SK-N-SH (cell line): Measurements from ENCODE around the gene SEPSECS. TPM values are rescaled to one million over a fixed set of nuclear protein-coding genes. Genes with fewer than 3 reads are reported as not detected.

Experiments
- CTCF ChIA-PET: fragments of 300-600, 350-600 bp; formaldehyde crosslinking; extraction: SDS; loops from one replicate; lab custom pipeline; 2021; lab: Yijun Ruan, JAX
- POLR2A ChIA-PET: fragments of 350-600 bp; sonication (Branson Sonifier 250); formaldehyde crosslinking; extraction: SDS; loops from one replicate; lab custom pipeline; 2020; ENCODE audit warnings: antibody characterized with exemption, inconsistent platforms; lab: Yijun Ruan, JAX
- DNase-seq: peaks from one replicate; pipeline ENCODE4 v3.0.0; 2012
- H2AFZ ChIP-seq: fragments of 200-600 bp; sonication (generic); 2 replicates; pipeline ENCODE4 v1.8.1; 2016; ENCODE audit warnings: antibody characterized with exemption, mild to moderate bottlenecking, low read depth
- H3F3A ChIP-seq: fragments of 200-600 bp; sonication (generic); replicated peaks from 2 replicates; pipeline ENCODE3; 2016; ENCODE audit warnings: antibody characterized with exemption, mild to moderate bottlenecking; ENCODE audit not compliant: insufficient read depth
- H3K27ac ChIP-seq, 2 experiments: fragments of 200-500 bp in 1 of 2; fragments of 200-600 bp in 1 of 2; sonication (Bioruptor generic) in 1 of 2; sonication (generic), shearing (Covaris generic) in 1 of 2; 2 replicates each; pipeline versions ENCODE4 v1.5.1 to v1.6.1; 2014 to 2016; ENCODE audit warnings: low read depth in 2 of 2, inconsistent platforms in 1 of 2, low read length in 1 of 2, mild to moderate bottlenecking in 1 of 2, mixed read lengths in 1 of 2
- H3K27me3 ChIP-seq: fragments of 200-600 bp; sonication (generic), shearing (Covaris generic); 2 replicates; pipeline ENCODE4 v1.6.1; 2016; ENCODE audit warnings: mixed run types; ENCODE audit not compliant: insufficient read depth
- H3K36me3 ChIP-seq, 2 experiments: fragments of 200-500 bp in 1 of 2; fragments of 200-600 bp in 1 of 2; sonication (Bioruptor generic) in 1 of 2; sonication (generic) in 1 of 2; replicated peaks in 1 of 2; 2 replicates each; pipeline versions ENCODE3 to v1.5.1; 2014 to 2016; ENCODE audit warnings: low read length in 1 of 2, mild to moderate bottlenecking in 1 of 2; ENCODE audit not compliant: insufficient read depth in 2 of 2, control insufficient read depth in 1 of 2
- H3K4me1 ChIP-seq, 2 experiments: fragments of 200-500 bp in 1 of 2; fragments of 200-600 bp in 1 of 2; sonication (Bioruptor generic) in 1 of 2; sonication (generic), shearing (Covaris generic) in 1 of 2; 2 replicates each; pipeline versions ENCODE4 v1.5.1 to v1.6.1; 2014 to 2016; ENCODE audit warnings: low read depth in 1 of 2, low read length in 1 of 2, mixed run types in 1 of 2; ENCODE audit not compliant: insufficient read depth in 2 of 2, control insufficient read depth in 1 of 2
- H3K4me2 ChIP-seq: fragments of 200-600 bp; sonication (generic), shearing (Covaris generic); 2 replicates; pipeline ENCODE4 v1.6.1; 2017; ENCODE audit warnings: mixed run types
- H3K4me3 ChIP-seq, 2 experiments: fragments of 200-500 bp in 1 of 2; fragments of 200-600 bp in 1 of 2; sonication (Bioruptor generic) in 1 of 2; sonication (generic), shearing (Covaris generic) in 1 of 2; 2 replicates each; pipeline versions ENCODE4 v1.5.1 to v1.8.1; 2014 to 2016; ENCODE audit warnings: low read depth in 2 of 2, inconsistent platforms in 1 of 2, low read length in 1 of 2, mild to moderate bottlenecking in 1 of 2, mixed read lengths in 1 of 2, moderate library complexity in 1 of 2
- H3K79me2 ChIP-seq: fragments of 200-600 bp; sonication (generic); 2 replicates; pipeline ENCODE4 v1.8.1; 2017; ENCODE audit warnings: mild to moderate bottlenecking; ENCODE audit not compliant: insufficient read depth
- H3K9ac ChIP-seq: fragments of 200-600 bp; sonication (generic); 2 replicates; pipeline ENCODE4 v1.6.1; 2017; ENCODE audit warnings: mixed run types
- H3K9me2 ChIP-seq: fragments of 200-600 bp; sonication (generic); 2 replicates; pipeline ENCODE4 v1.6.1; 2017; ENCODE audit warnings: mixed run types
- H3K9me3 ChIP-seq: fragments of 200-600 bp; sonication (generic); 2 replicates; pipeline ENCODE4 v1.6.1; 2017; ENCODE audit warnings: mixed run types, mild to moderate bottlenecking, moderate library complexity
- H4K20me1 ChIP-seq: fragments of 200-600 bp; sonication (generic); 2 replicates; pipeline ENCODE4 v1.6.1; 2017; ENCODE audit warnings: mild to moderate bottlenecking, mixed run types; ENCODE audit not compliant: insufficient read depth
- CHD2 ChIP-seq: fragments of 150-350 bp; IDR thresholded peaks from 2 replicates; pipeline ENCODE4 v1.6.1; 2018; ENCODE audit warnings: low read length; ENCODE audit not compliant: partially characterized antibody
- ELF1 ChIP-seq: IDR thresholded peaks from 2 replicates; pipeline ENCODE4 v1.4.0; 2012
- EP300 ChIP-seq, 2 experiments: IDR thresholded peaks; 2 replicates each; pipeline versions ENCODE4 v1.4.0 to v1.6.1; 2012; ENCODE audit warnings: borderline replicate concordance in 1 of 2, low read depth in 1 of 2, low read length in 1 of 2
- FOXJ3 ChIP-seq: sonication (generic); formaldehyde crosslinking; IDR thresholded peaks from 2 replicates; pipeline ENCODE4 v1.5.1; 2020; ENCODE audit warnings: mild to moderate bottlenecking, missing genetic modification reagents
- GABPA ChIP-seq: IDR thresholded peaks from 2 replicates; pipeline ENCODE4 v1.4.0; 2012; ENCODE audit warnings: low read depth, mild to moderate bottlenecking
- JUND ChIP-seq: IDR thresholded peaks from 2 replicates; pipeline ENCODE4 v1.4.0; 2012
- MEF2A ChIP-seq: IDR thresholded peaks from 2 replicates; pipeline ENCODE4 v1.4.0; 2012; ENCODE audit warnings: low read depth, borderline replicate concordance
- MXI1 ChIP-seq: IDR thresholded peaks from 2 replicates; pipeline ENCODE4 v1.6.1; 2012; ENCODE audit warnings: mild to moderate bottlenecking, low read depth, low read length, improper control_type of control experiment
- NRF1 ChIP-seq: IDR thresholded peaks from 2 replicates; pipeline ENCODE4 v1.6.1; 2012; ENCODE audit warnings: low read depth, mild to moderate bottlenecking, low read length
- POLR2AphosphoS5 ChIP-seq: IDR thresholded peaks from 2 replicates; pipeline ENCODE4 v1.6.1; 2012; ENCODE audit warnings: low read depth, low read length
- RAD21 ChIP-seq: IDR thresholded peaks from 2 replicates; pipeline ENCODE4 v1.6.1; 2012; ENCODE audit warnings: mild to moderate bottlenecking, low read length
- RCOR1 ChIP-seq: fragments of 150-350 bp; IDR thresholded peaks from 2 replicates; pipeline ENCODE4 v1.6.1; 2017; ENCODE audit warnings: antibody characterized with exemption, low read length
- RXRA ChIP-seq: IDR thresholded peaks from 2 replicates; pipeline ENCODE4 v1.4.0; 2012; ENCODE audit warnings: low read depth, mild to moderate bottlenecking, borderline replicate concordance
- SIN3A ChIP-seq: IDR thresholded peaks from 2 replicates; pipeline ENCODE4 v1.6.1; 2012; ENCODE audit warnings: low read depth, mild to moderate bottlenecking, low read length, moderate library complexity, borderline replicate concordance
- TAF1 ChIP-seq: IDR thresholded peaks from 2 replicates; pipeline ENCODE4 v1.6.1; 2012; ENCODE audit warnings: low read depth, mild to moderate bottlenecking, low read length, moderate library complexity, borderline replicate concordance
- TCF12 ChIP-seq: IDR thresholded peaks from 2 replicates; pipeline ENCODE4 v1.4.0; 2012
- WGBS: methylation state at CpG from one replicate; pipeline ENCODE4 v1.1.6; 2017; ENCODE audit warnings: low lambda C conversion rate; 5-methylcytosine and 5-hydroxymethylcytosine counted together
- polyA plus RNA-seq, 3 experiments: library from polyadenylated mRNA; depleted of rRNA; stranded (reverse); fragments of >200 nt; gene quantifications; 2 replicates each; pipeline ENCODE4 v1.2.3, GENCODE V29; 2012
- TF ChIP-seq, protein P1 (sequence below): IDR thresholded peaks from 2 replicates; pipeline ENCODE4 v1.6.1; 2012; ENCODE audit warnings: mild to moderate bottlenecking, low read depth, low read length, moderate library complexity
- TF ChIP-seq, protein P2 (sequence below): fragments of 200-600 bp; sonication (generic); IDR thresholded peaks from 2 replicates; pipeline ENCODE4 v1.6.1; 2017; ENCODE audit warnings: antibody characterized with exemption, mild to moderate bottlenecking, moderate library complexity
- TF ChIP-seq, protein P3 (sequence below): fragments of 150-350 bp; IDR thresholded peaks from 2 replicates; pipeline ENCODE4 v1.6.1; 2016; ENCODE audit warnings: mild to moderate bottlenecking, low read depth, low read length

The SEPSECS gene
- polyA plus RNA-seq, 1 of the 3 experiments (the other 2 are of a cell fraction): 2.0 TPM

DNA sequence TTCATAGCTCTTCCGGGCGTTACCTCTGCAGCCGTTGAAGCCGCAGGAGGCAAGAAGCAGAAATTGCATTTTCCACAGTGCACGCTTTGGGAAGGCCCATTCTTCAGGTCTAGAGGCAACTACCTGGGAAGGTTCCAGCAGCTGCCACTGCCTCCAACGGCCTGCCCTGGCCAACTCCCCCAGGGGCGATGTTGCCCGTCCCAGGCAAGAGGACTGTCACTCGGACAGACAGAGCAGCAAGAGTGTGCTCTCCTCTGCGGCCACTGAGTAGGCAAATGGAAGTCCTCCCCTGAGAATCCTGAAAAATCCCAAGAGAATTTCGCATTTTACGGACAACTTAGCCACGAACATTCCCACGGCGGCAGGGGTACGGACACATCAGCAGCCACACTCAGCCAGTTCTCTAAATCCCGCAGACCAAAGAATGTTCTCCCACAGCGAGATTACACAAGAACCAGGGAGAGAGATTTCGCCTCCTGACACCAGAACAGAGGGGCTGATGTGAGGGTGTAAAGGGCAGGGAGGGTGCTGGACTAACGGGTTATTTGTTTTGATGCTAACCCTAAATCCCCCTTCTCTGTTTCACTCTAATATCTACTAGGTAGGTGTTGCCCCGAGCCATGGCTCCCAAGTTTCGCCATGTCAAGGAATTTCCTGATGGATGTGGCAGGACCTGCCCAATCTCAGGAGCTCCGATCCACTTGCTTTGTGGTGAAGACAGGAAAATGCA, 63.8 kb downstream of the SEPSECS start:
- Histone ChIP-seq H3K27ac (no peak overlapping the region), H3K9me3 (no peaks in the 10 kb centered on the region), H3F3A (peaks cover 4% of the 10 kb centered on the region), H3K9me2 (no peaks in the 10 kb centered on the region), H3K79me2 (no peaks in the 10 kb centered on the region), H3K4me1 (peaks cover 7 to 8% of the 10 kb centered on the region in 2 experiments; a peak in 1 of 4 replicates), H3K27me3 (peaks cover 13% of the 10 kb centered on the region), H3K4me2 (no peak overlapping the region), H2AFZ (no peak overlapping the region), H4K20me1 (no peaks in the 10 kb centered on the region), H3K9ac (no peak overlapping the region), H3K36me3 (no peaks in the 10 kb centered on the region), H3K4me3 (no peak overlapping the region)
- WGBS: 71% methylated on average over 20 of the region's 23 CpGs
- ChIA-PET POLR2A (no interaction called here), CTCF (no interaction called here)
- no peak for DNase-seq
- TF ChIP-seq, protein P1, sequence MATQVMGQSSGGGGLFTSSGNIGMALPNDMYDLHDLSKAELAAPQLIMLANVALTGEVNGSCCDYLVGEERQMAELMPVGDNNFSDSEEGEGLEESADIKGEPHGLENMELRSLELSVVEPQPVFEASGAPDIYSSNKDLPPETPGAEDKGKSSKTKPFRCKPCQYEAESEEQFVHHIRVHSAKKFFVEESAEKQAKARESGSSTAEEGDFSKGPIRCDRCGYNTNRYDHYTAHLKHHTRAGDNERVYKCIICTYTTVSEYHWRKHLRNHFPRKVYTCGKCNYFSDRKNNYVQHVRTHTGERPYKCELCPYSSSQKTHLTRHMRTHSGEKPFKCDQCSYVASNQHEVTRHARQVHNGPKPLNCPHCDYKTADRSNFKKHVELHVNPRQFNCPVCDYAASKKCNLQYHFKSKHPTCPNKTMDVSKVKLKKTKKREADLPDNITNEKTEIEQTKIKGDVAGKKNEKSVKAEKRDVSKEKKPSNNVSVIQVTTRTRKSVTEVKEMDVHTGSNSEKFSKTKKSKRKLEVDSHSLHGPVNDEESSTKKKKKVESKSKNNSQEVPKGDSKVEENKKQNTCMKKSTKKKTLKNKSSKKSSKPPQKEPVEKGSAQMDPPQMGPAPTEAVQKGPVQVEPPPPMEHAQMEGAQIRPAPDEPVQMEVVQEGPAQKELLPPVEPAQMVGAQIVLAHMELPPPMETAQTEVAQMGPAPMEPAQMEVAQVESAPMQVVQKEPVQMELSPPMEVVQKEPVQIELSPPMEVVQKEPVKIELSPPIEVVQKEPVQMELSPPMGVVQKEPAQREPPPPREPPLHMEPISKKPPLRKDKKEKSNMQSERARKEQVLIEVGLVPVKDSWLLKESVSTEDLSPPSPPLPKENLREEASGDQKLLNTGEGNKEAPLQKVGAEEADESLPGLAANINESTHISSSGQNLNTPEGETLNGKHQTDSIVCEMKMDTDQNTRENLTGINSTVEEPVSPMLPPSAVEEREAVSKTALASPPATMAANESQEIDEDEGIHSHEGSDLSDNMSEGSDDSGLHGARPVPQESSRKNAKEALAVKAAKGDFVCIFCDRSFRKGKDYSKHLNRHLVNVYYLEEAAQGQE: no peak
- TF ChIP-seq POLR2AphosphoS5 (no peak), RXRA (no peak), CHD2 (no peak), EP300 (IDR thresholded peaks at IDR 0.05; ENCODE audit: borderline replicate concordance in 1 of 2, low read depth in 1 of 2, low read length in 1 of 2) (no peak), JUND (no peak), MXI1 (no peak), RAD21 (no peak), ELF1 (no peak), FOXJ3 (CRISPR knock-in tag) (no peak), NRF1 (no peak), GABPA (no peak), TAF1 (no peak), SIN3A (no peak), TCF12 (no peak), RCOR1 (no peak), MEF2A (no peak)
- TF ChIP-seq, protein P2, sequence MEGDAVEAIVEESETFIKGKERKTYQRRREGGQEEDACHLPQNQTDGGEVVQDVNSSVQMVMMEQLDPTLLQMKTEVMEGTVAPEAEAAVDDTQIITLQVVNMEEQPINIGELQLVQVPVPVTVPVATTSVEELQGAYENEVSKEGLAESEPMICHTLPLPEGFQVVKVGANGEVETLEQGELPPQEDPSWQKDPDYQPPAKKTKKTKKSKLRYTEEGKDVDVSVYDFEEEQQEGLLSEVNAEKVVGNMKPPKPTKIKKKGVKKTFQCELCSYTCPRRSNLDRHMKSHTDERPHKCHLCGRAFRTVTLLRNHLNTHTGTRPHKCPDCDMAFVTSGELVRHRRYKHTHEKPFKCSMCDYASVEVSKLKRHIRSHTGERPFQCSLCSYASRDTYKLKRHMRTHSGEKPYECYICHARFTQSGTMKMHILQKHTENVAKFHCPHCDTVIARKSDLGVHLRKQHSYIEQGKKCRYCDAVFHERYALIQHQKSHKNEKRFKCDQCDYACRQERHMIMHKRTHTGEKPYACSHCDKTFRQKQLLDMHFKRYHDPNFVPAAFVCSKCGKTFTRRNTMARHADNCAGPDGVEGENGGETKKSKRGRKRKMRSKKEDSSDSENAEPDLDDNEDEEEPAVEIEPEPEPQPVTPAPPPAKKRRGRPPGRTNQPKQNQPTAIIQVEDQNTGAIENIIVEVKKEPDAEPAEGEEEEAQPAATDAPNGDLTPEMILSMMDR: no peak
- TF ChIP-seq, protein P3, sequence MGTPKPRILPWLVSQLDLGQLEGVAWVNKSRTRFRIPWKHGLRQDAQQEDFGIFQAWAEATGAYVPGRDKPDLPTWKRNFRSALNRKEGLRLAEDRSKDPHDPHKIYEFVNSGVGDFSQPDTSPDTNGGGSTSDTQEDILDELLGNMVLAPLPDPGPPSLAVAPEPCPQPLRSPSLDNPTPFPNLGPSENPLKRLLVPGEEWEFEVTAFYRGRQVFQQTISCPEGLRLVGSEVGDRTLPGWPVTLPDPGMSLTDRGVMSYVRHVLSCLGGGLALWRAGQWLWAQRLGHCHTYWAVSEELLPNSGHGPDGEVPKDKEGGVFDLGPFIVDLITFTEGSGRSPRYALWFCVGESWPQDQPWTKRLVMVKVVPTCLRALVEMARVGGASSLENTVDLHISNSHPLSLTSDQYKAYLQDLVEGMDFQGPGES: no peak
